ENCODE measurements around the gene DCUN1D5.
"Not testable (repeated sequence)": the region's sequence is repeated elsewhere in the genome, so short reads cannot be mapped to it uniquely, and the experiment has no call there.

Gene DCUN1D5

DNA sequence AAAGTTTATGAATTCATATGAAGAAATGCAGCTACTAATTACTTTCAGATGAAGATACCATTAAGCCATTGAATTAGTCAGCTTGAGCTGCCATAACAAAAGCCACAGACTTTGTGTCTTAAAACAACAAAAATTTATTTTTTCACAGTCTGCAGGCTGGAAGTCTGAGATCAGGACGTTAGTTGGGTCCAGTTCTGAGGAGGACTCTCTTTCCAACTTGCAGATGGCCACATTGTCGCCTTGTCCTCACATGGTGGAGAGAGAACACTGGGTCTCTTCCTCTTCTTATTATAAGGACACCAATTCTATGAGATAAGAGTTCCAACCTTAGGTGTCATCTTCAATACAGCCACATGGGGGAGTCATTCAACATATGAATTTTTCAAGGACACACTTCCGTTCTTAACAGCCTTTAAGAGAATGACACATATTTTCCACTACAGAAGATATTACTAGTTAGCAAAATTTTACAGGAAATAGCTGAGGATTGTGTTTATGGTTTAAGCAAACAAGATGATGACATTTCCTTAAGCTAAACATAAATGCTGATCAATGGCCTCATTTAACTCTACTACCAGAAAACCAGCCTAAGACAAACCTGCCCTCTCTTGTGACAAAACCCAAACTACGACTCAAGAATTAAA, 56.0 kb downstream of the DCUN1D5 start:
- Mint-ChIP-seq H3K27ac (peak overlapping the region; percentile 86), H3K4me1 (ENCODE audit: low read depth) (peaks cover 23% of the 10 kb centered on the region), H3K36me3 (ENCODE audit: low read depth) (no peaks in the 10 kb centered on the region), H3K4me3 (peak overlapping the region; percentile 18), H3K27me3 (no peaks in the 10 kb centered on the region), H3K9me3 (no peaks in the 10 kb centered on the region)
- DNase-seq: no peak

GRCh38 chr11:103035216-103035615, 56.7 kb downstream of the DCUN1D5 start:
- Mint-ChIP-seq H3K9me3 (no peaks in the 10 kb centered on the region), H3K27ac (no peak overlapping the region), H3K27me3 (no peaks in the 10 kb centered on the region), H3K4me1 (ENCODE audit: low read depth) (peaks cover 23% of the 10 kb centered on the region), H3K4me3 (no peak overlapping the region), H3K36me3 (ENCODE audit: low read depth) (no peaks in the 10 kb centered on the region)
- DNase-seq: no peak

GRCh38 chr11:103031834-103032233, 60.1 kb downstream of the DCUN1D5 start:
- H3K36me3 Mint-ChIP-seq (ENCODE audit: low read depth): no peaks in the 10 kb centered on the region
- H3K4me1 Mint-ChIP-seq (ENCODE audit: low read depth): peaks cover 37% of the 10 kb centered on the region
- H3K9me3 Mint-ChIP-seq: no peaks in the 10 kb centered on the region
- no peak for DNase-seq
- peaks cover 5% of the 10 kb centered on the region for H3K27me3 Mint-ChIP-seq
- no peak overlapping the region for H3K4me3 Mint-ChIP-seq
- no peak overlapping the region for H3K27ac Mint-ChIP-seq

- no peak for DNase-seq
- Mint-ChIP-seq H3K27me3 (peaks cover 5% of the 10 kb centered on the region), H3K4me3 (no peak overlapping the region), H3K9me3 (no peaks in the 10 kb centered on the region), H3K36me3 (ENCODE audit: low read depth) (no peaks in the 10 kb centered on the region), H3K4me1 (ENCODE audit: low read depth) (peaks cover 20% of the 10 kb centered on the region), H3K27ac (no peak overlapping the region)
Measured at GRCh38 chr11:103029401-103029800, 62.6 kb downstream of the DCUN1D5 start.

DNA sequence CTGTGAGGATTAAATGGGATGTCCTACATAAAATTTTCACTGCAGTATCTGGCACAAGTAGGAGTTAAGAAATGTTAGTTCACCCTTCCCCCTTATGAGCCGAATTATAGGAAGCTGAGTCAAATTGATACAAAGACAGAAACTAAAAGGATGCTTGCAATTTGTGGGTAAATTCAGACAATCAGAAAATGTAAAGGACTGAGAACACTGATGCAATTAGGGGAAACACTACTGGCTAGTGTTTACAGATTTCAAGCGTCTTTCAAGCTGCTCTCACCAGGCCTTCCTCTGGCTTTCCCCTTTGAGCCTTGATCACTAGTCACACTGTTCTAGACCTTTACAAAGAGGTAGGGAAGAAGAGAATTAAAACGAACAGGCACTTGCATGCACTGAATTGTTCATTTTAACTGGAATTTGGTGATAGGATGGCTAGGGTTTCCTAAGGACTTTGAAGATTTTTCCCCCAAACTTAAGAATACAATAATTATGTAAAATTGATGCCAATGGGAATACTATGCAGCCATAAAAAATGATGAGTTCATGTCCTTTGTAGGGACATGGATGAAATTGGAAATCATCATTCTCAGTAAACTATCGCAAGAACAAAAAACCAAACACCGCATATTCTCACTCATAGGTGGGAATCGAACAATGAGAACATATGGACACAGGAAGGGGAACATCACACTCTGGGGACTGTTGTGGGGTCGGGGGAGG, 63.5 kb downstream of the DCUN1D5 start:
- Mint-ChIP-seq H3K27ac (peak overlapping the region; percentile 78), H3K4me1 (ENCODE audit: low read depth) (peaks cover 20% of the 10 kb centered on the region)
- H3K9me3 Mint-ChIP-seq; H3K36me3 Mint-ChIP-seq (ENCODE audit: low read depth); H3K27me3 Mint-ChIP-seq; DNase-seq; H3K4me3 Mint-ChIP-seq: not testable (repeated sequence)

- DNase-seq: no peak
- Mint-ChIP-seq H3K9me3 (no peaks in the 10 kb centered on the region), H3K27ac (no peak overlapping the region), H3K36me3 (ENCODE audit: low read depth) (no peaks in the 10 kb centered on the region), H3K4me3 (no peak overlapping the region), H3K27me3 (peaks cover 11% of the 10 kb centered on the region), H3K4me1 (ENCODE audit: low read depth) (peaks cover 12% of the 10 kb centered on the region)
Measured at GRCh38 chr11:103024086-103024485, 67.9 kb downstream of the DCUN1D5 start.

GRCh38 chr11:103016031-103016430, 75.9 kb downstream of the DCUN1D5 start:
- Mint-ChIP-seq H3K4me3 (no peak overlapping the region), H3K27ac (no peak overlapping the region), H3K4me1 (ENCODE audit: low read depth) (no peaks in the 10 kb centered on the region), H3K27me3 (peaks cover 16% of the 10 kb centered on the region), H3K9me3 (peaks cover 2% of the 10 kb centered on the region), H3K36me3 (ENCODE audit: low read depth) (no peaks in the 10 kb centered on the region)
- DNase-seq: no peak

- no peak overlapping the region for H3K4me3 Mint-ChIP-seq
- peaks cover 8% of the 10 kb centered on the region for H3K27me3 Mint-ChIP-seq
- no peak for DNase-seq
- H3K36me3 Mint-ChIP-seq (ENCODE audit: low read depth): no peaks in the 10 kb centered on the region
- H3K27ac Mint-ChIP-seq: no peak overlapping the region
- H3K4me1 Mint-ChIP-seq (ENCODE audit: low read depth): no peaks in the 10 kb centered on the region
- H3K9me3 Mint-ChIP-seq: peaks cover 5% of the 10 kb centered on the region
Measured at GRCh38 chr11:103013421-103013820, 78.5 kb downstream of the DCUN1D5 start.

Data from activated T-cell treated with anti-CD3 and anti-CD28 coated beads, Interleukin-2, amount 50 U/mL, for 24 hours (primary cell).